ENCODE results near the gene POLR2A. TPM values are rescaled to one million over a fixed set of nuclear protein-coding genes. Genes with fewer than 3 reads are reported as not detected.
A peak's percentile ranks its signal among the peaks of the same experiment; 100 is the strongest.

POLR2A gene
- total and polyA plus RNA-seq, 2 of the 4 experiments (the other 2 are of a cell fraction) = 54.0 to 56.6 TPM

- peak overlapping the region; percentile 93 for H3K4ac ChIP-seq (ENCODE audit: low read depth, low read length)
- H3K79me1 ChIP-seq (ENCODE audit: low read depth in 1 of 2, low read length in 2 of 2) = peaks cover 5 to 67% of the 10 kb centered on the region in 2 experiments; a peak in 3 of 4 replicates
- H2BK15ac ChIP-seq (ENCODE audit: low read depth, low read length) = no peak overlapping the region
- H2AK5ac ChIP-seq (ENCODE audit: low read depth, low read length) = peak overlapping the region; percentile 89
- dilution Hi-C loops (cut with HindIII; ENCODE audit: low sequenced_read_pairs, unreplicated experiment) (no loop called here), in situ Hi-C loops (cut with MboI; ENCODE audit: low sequenced_read_pairs) (no loop called here), intact Hi-C loops (cut with micrococcal nuclease) (loop anchor here (1.0 to 2.0 kb wide), 2 partner anchors 40 to 127 kb away; no protein-coding TSS in a partner anchor)
- H4K91ac ChIP-seq (ENCODE audit: insufficient read depth, low read depth, low read length) = peak overlapping the region; percentile 94
- peak; percentile 60 for ATAC-seq (ENCODE audit: low read depth)
- peak overlapping the region; percentile 30 to 73; a peak in 3 of 4 replicates for H4K8ac ChIP-seq (ENCODE audit: low read depth in 2 of 2, low read length in 2 of 2)
- H2AK9ac ChIP-seq (replicated peaks; ENCODE audit: low read depth, low read length, poor library complexity) = peak overlapping the region; percentile 98
- H3K18ac ChIP-seq (ENCODE audit: low read depth, low read length) = peak overlapping the region; percentile 7; the same call in 1 of the 2 replicates
- H3K56ac ChIP-seq (ENCODE audit: extremely low read depth, insufficient read depth, low read length) = peak overlapping the region; percentile 84; the same call in 1 of the 2 replicates
- peak overlapping the region; percentile 76 for H3K4me3 ChIP-seq (ENCODE audit: insufficient read depth, low read depth, low read length)
- H4K5ac ChIP-seq (ENCODE audit: low read depth, low read length) = peak overlapping the region; percentile 0; the same call in 1 of the 2 replicates
- H3K4me1 ChIP-seq (ENCODE audit: control insufficient read depth, insufficient read depth, low read length) = peaks cover 23% of the 10 kb centered on the region
- POLR2A ChIA-PET (ENCODE audit: unreplicated experiment) = interaction anchor here (0.6 to 1.0 kb wide), 3 partner anchors 17 to 83 kb away, joined by 3 to 8 read pairs (median 4); partner anchors contain the start of gene CHRNB1
- peaks cover 27% of the 10 kb centered on the region for H3K9me1 ChIP-seq (ENCODE audit: insufficient read depth, low read length)
- no peaks in the 10 kb centered on the region for H3K9me3 ChIP-seq (ENCODE audit: control insufficient read depth, insufficient read depth, low read length)
- peak overlapping the region; percentile 76 for H2AFZ ChIP-seq (replicated peaks; ENCODE audit: low read length, poor library complexity)
- no TSS peak for BruUV-seq (replicated peaks)
- peak overlapping the region; percentile 85 for H3K4me2 ChIP-seq (ENCODE audit: low read depth, low read length)
- H3K27ac ChIP-seq (ENCODE audit: insufficient read depth, low read length) = peak overlapping the region; percentile 91
- peak; percentile 95 for DNase-seq
- H3K36me3 ChIP-seq (ENCODE audit: control insufficient read depth, insufficient read depth, low read length) = peaks cover 5% of the 10 kb centered on the region; the same call in 1 of the 2 replicates
- no peak overlapping the region for H2BK20ac ChIP-seq (ENCODE audit: low read depth, low read length)
- WGBS, 2 experiments (ENCODE audit: extremely low coverage in 2 of 2, insufficient read length in 1 of 2) = 24% methylated on average over 6 of the region's 26 CpGs; no CpG with 5 or more reads in 1 of the 2 experiments
- peaks cover 59% of the 10 kb centered on the region for H4K20me1 ChIP-seq (ENCODE audit: insufficient read depth, low read length)
- H2BK120ac ChIP-seq (ENCODE audit: low read depth, low read length) = peak overlapping the region; percentile 71
- CTCF ChIA-PET = interaction anchor here (2.2 kb wide), 1 partner anchor 41 kb away, joined by 10 read pairs; no protein-coding TSS in a partner anchor
- H3K27me3 ChIP-seq (ENCODE audit: control insufficient read depth, insufficient read depth, low read length) = no peaks in the 10 kb centered on the region
- H2BK5ac ChIP-seq (ENCODE audit: low read depth, low read length, poor library complexity, severe bottlenecking) = peak overlapping the region; percentile 86
- peak overlapping the region; percentile 74 for H3K14ac ChIP-seq (replicated peaks; ENCODE audit: low read depth, low read length)
- peak overlapping the region; percentile 81 for H3K23ac ChIP-seq (ENCODE audit: low read depth, low read length)
- peak overlapping the region; percentile 94 for H3K9ac ChIP-seq (ENCODE audit: low read depth, low read length)
- no peak for TF ChIP-seq CTCF (conservative IDR thresholded peaks at IDR 0.05; ENCODE audit: low read depth, low read length)
- TF ChIP-seq RCOR1 (IDR thresholded peaks at IDR 0.05; ENCODE audit: insufficient replicate concordance, low read length) = no peak
- TF ChIP-seq RAD21 (IDR thresholded peaks at IDR 0.05; ENCODE audit: low read length) = no peak; the same call in 1 of the 2 replicates
- TF ChIP-seq FOS (IDR thresholded peaks at IDR 0.05; ENCODE audit: low read depth, low read length) = peak; percentile 11; the same call in 1 of the 2 replicates
- no peak for TF ChIP-seq SMC3 (IDR thresholded peaks at IDR 0.05; ENCODE audit: low read depth, low read length)
- peak; percentile 71; the same call in 1 of the 2 replicates for TF ChIP-seq POLR2A (IDR thresholded peaks at IDR 0.05; ENCODE audit: low read depth, low read length)
- TF ChIP-seq RFX5 (IDR thresholded peaks at IDR 0.05; ENCODE audit: low read depth, low read length) = no peak
- no peak; the same call in 1 of the 2 replicates for TF ChIP-seq NFE2L2 (IDR thresholded peaks at IDR 0.05; ENCODE audit: low read depth, low read length)
- TF ChIP-seq CEBPB (IDR thresholded peaks at IDR 0.05; ENCODE audit: low read depth, low read length) = peak; percentile 76
- peak; percentile 62; the same call in 1 of the 2 replicates for TF ChIP-seq MAFK (IDR thresholded peaks at IDR 0.05; ENCODE audit: low read depth, low read length)
- TF ChIP-seq CHD1 (IDR thresholded peaks at IDR 0.05; ENCODE audit: low read depth, low read length) = no peak
- TF ChIP-seq MAZ (IDR thresholded peaks at IDR 0.05; ENCODE audit: borderline replicate concordance, low read depth, low read length) = peak; percentile 59; the same call in 1 of the 2 replicates
- no peak for TF ChIP-seq ELK1 (IDR thresholded peaks at IDR 0.05; ENCODE audit: borderline replicate concordance, low read depth, low read length)
These were observed 6.5 kb upstream of the POLR2A start for GRCh38 chr17:7477392-7478275.
